Activated naive CD8-positive, alpha-beta T cell treated with anti-CD3 and anti-CD28 coated beads for 36 hours (primary cell): ENCODE results near the gene SYNE1. TPM values are rescaled to one million over a fixed set of nuclear protein-coding genes. Genes with fewer than 3 reads are reported as not detected.

Experiments used
- DNase-seq: peaks from one replicate; pipeline ENCODE4 v3.0.0; 2021
- H3K27ac Mint-ChIP-seq: one replicate; pipeline ENCODE4 v1.8.0; 2022; ENCODE audit warnings: mild to moderate bottlenecking, moderate library complexity, mixed read lengths
- H3K27me3 Mint-ChIP-seq: one replicate; pipeline ENCODE4 v1.8.0; 2022; ENCODE audit warnings: mild to moderate bottlenecking, mixed read lengths
- H3K36me3 Mint-ChIP-seq: one replicate; pipeline ENCODE4 v1.8.0; 2021; ENCODE audit warnings: mild to moderate bottlenecking, mixed read lengths
- H3K4me1 Mint-ChIP-seq: one replicate; pipeline ENCODE4 v1.8.0; 2021; ENCODE audit warnings: mixed read lengths
- H3K4me3 Mint-ChIP-seq: one replicate; pipeline ENCODE4 v1.8.0; 2022; ENCODE audit warnings: mild to moderate bottlenecking, moderate library complexity, mixed read lengths
- H3K9me3 Mint-ChIP-seq: one replicate; pipeline ENCODE4 v1.8.0; 2022; ENCODE audit warnings: mixed read lengths
- total RNA-seq, 2 experiments: library from RNA; stranded (reverse); gene quantifications; one replicate each; pipeline ENCODE4 v1.2.3, GENCODE V29; 2021

SYNE1 gene
- total RNA-seq, 2 experiments from 2014 or later: 21.9 to 26.7 TPM

DNA sequence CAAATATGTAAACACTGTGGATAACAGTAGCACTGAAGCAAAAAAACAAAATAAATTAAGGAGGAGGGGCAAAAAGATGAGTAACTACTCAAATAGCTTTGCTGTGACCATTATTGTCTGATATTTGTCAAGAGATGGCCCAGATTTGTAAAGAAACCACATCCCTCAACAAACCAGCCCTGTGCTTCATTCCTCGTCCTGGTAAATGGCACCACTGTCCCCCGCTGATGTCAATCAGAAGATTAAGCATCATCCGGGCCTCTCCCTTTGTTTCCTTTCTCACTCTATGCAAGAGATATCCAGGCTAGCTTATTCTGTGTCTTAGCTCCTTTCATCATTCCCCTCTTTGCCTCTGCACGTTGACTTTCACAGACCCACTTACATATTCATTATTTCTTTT is 259.0 kb downstream of the SYNE1 start:
- Mint-ChIP-seq H3K27ac (no peak overlapping the region), H3K4me1 (no peaks in the 10 kb centered on the region), H3K36me3 (no peaks in the 10 kb centered on the region), H3K27me3 (peaks cover 7% of the 10 kb centered on the region), H3K4me3 (no peak overlapping the region), H3K9me3 (no peaks in the 10 kb centered on the region)
- no peak for DNase-seq

DNA sequence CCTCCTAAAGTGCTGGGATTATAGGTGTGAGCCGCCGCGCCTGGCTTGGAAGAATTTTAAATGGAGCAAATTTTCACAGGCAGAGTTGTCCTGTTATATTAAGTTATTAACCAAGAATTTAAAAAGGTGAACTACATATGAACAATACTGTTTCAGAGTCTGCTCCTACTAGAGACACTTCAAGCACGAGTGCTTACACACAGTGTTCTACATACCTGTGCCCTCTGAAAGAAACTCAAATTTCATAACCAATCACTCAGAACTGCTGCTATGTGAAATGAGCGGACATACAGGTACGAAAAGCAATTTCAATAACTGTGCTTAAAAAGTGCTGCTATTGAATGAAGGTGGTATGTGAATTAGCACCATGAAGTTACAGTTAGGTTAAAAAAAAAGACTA is 262.0 kb downstream of the SYNE1 start:
- no peaks in the 10 kb centered on the region for H3K4me1 Mint-ChIP-seq
- H3K36me3 Mint-ChIP-seq: no peaks in the 10 kb centered on the region
- no peak overlapping the region for H3K4me3 Mint-ChIP-seq
- no peaks in the 10 kb centered on the region for H3K9me3 Mint-ChIP-seq
- H3K27me3 Mint-ChIP-seq: peaks cover 4% of the 10 kb centered on the region
- DNase-seq: no peak
- no peak overlapping the region for H3K27ac Mint-ChIP-seq

DNA sequence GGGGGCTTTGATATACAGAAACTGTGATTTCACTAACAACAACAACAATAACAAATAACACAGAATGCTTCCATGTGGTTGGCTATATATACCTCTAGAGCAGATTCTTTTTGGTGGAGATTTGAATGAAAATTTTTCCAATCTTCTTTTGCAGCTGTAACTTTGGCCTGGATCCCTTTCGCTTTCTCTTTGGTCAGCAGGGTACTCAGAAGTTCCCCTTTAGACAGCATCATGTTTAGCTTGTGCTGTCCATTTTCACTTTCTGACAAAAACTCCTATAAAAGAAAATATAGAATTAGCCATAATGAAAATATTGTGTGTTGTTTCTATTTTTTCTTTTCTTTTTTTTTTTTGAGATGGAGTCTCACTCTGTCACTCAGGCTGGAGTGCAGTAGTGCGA is 264.2 kb downstream of the SYNE1 start:
- Mint-ChIP-seq H3K27ac (no peak overlapping the region), H3K36me3 (no peaks in the 10 kb centered on the region), H3K4me3 (no peak overlapping the region), H3K27me3 (peaks cover 17% of the 10 kb centered on the region), H3K9me3 (no peaks in the 10 kb centered on the region), H3K4me1 (no peaks in the 10 kb centered on the region)
- no peak for DNase-seq

DNA sequence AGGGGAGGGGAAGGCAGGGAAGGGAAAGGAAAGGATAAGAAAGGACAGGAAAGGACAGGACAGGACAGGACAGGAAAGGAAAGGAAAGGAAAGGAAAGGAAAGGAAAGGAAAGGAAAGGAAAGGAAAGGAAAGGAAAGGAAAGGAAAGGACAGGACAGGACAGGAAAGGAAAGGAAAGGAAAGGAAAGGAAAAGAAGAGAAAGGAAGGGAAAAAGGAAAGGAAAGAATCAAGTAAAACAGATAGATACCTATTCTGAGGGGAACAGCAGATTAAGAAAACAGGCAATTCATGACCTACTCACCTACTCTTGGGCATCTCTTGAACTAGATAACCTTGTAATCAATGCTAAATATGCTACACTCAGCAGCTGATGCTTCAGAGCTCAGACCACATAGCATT is 265.4 kb downstream of the SYNE1 start:
- no peaks in the 10 kb centered on the region for H3K9me3 Mint-ChIP-seq
- H3K4me1 Mint-ChIP-seq: no peaks in the 10 kb centered on the region
- no peaks in the 10 kb centered on the region for H3K36me3 Mint-ChIP-seq
- H3K27me3 Mint-ChIP-seq: peaks cover 17% of the 10 kb centered on the region
- DNase-seq: no peak
- no peak overlapping the region for H3K27ac Mint-ChIP-seq
- no peak overlapping the region for H3K4me3 Mint-ChIP-seq

DNA sequence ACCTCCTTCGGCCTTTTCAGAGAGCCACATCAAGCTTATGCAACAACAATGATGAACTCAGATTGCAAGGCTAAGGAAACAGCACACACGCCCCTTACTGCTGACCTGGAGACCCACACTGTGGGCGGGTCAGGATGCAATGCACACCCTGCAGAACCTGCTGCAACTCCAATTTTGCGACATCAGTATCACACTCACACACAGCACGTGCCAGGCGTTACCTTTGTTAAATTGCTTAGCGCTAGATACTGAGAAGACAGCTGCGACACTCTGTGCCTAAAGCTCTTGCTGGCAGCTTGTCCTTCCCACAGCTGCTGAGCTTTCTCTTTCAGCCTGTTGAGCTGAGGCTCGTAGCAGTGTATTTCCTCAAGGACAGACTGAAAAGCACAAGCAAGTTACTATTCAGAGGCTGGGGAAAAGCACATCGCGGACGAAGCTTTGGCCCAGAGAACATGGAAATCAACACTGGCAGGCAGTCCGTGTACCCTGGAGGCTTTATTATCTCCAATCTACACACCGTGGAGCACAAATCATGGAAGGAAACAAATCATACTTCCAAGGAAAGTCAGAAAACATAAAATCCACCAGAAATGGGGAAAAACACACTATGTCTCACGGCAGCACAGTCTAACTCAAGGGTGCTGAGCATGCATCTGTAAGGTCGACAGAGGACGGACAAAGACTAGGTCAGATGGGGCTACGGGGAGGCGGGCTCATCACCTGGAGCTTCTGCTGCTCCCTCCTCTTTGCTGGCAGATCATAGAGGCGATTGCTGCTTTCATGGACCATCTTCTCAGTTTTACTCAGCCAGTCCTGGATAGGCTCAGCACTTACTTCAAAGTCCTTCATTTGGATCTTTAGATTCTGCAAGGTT is 268.2 kb downstream of the SYNE1 start:
- Mint-ChIP-seq H3K27me3 (peaks cover 17% of the 10 kb centered on the region), H3K9me3 (no peaks in the 10 kb centered on the region), H3K27ac (no peak overlapping the region), H3K4me1 (no peaks in the 10 kb centered on the region), H3K4me3 (no peak overlapping the region), H3K36me3 (no peaks in the 10 kb centered on the region)
- no peak for DNase-seq

DNA sequence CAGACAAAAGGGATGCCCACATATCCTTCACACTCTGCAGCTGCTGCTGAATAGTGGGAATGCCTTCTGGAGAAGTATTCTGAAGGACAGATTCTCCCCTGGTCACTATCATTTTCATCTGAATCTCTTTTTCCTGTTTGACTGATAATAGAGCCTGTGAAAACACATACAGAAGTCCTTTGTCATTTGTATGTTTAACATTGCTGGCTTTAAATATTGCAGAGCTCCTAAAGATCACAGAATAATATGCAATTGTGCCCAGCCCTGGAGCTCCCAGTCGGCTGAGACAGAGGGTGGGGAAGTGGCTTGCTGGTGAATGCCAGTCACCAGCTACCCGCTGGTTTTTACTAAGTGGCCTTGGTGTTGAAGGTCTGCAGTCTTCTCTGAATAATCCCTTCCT is 272.3 kb downstream of the SYNE1 start:
- Mint-ChIP-seq H3K27ac (no peak overlapping the region), H3K9me3 (no peaks in the 10 kb centered on the region), H3K4me3 (no peak overlapping the region), H3K4me1 (no peaks in the 10 kb centered on the region), H3K27me3 (peaks cover 10% of the 10 kb centered on the region), H3K36me3 (no peaks in the 10 kb centered on the region)
- no peak for DNase-seq

DNA sequence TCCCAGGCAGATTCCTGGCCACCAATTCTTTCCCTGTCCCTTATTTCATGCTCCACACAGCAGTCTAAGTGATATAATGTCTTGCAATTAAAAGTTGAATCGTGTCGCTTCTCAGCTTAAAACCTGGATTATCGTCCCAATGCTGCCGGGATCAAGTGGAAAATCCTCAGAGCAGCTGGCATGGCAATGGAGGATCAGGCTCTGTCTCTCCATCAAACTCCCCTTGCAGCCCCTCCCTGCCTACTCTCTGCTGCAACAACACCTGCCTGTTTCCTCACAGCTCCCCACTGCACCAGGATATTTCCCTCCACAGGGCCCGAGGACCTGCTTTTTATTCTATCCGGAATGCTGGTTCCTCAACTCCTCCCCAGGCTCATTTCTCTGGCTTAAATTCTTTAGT is 277.1 kb downstream of the SYNE1 start:
- Mint-ChIP-seq H3K27me3 (no peaks in the 10 kb centered on the region), H3K4me3 (no peak overlapping the region), H3K36me3 (no peaks in the 10 kb centered on the region), H3K4me1 (peaks cover 2% of the 10 kb centered on the region), H3K27ac (no peak overlapping the region), H3K9me3 (no peaks in the 10 kb centered on the region)
- DNase-seq: no peak

DNA sequence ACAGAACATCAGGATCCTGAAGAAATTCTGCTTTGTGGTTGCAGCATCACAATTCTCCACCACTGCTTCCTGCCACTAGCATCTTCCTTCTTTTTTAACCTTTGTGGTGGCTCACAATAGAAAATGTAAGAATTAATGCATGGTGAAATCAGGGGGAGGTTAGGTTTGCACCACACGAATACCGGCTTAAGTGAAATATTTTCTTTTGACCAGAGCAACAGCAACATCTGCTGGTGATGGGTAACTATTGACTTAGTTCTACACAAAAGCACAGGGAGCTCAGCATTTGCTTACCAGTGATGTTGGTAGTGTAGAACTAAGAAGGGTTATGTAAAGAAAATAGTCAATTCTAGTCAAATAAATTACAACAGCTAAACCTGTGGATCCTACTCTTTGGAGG is 280.5 kb downstream of the SYNE1 start:
- H3K27me3 Mint-ChIP-seq: no peaks in the 10 kb centered on the region
- no peak overlapping the region for H3K27ac Mint-ChIP-seq
- DNase-seq: no peak
- H3K4me3 Mint-ChIP-seq: no peak overlapping the region
- H3K4me1 Mint-ChIP-seq: peaks cover 2% of the 10 kb centered on the region
- no peaks in the 10 kb centered on the region for H3K9me3 Mint-ChIP-seq
- H3K36me3 Mint-ChIP-seq: no peaks in the 10 kb centered on the region

DNA sequence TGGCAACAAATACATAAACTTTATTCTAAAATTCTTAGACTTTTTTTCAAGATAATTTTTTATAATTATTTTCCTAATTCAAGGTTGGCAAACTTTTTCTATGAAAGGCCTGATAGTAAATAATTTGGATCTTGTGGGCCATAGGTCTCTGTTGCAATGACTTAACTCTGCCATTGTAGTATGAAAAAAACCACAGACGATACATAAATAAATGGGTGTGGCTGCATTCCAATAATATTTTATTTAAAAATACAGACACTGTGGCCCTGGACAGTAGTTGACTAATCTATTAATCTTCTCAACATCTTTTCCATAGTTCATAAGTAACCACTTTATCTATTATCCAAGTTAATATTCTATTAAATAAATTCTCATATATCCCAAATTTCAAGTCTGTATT is 281.1 kb downstream of the SYNE1 start:
- Mint-ChIP-seq H3K4me3 (no peak overlapping the region), H3K27ac (no peak overlapping the region), H3K36me3 (no peaks in the 10 kb centered on the region), H3K4me1 (peaks cover 2% of the 10 kb centered on the region), H3K9me3 (no peaks in the 10 kb centered on the region), H3K27me3 (no peaks in the 10 kb centered on the region)
- no peak for DNase-seq

DNA sequence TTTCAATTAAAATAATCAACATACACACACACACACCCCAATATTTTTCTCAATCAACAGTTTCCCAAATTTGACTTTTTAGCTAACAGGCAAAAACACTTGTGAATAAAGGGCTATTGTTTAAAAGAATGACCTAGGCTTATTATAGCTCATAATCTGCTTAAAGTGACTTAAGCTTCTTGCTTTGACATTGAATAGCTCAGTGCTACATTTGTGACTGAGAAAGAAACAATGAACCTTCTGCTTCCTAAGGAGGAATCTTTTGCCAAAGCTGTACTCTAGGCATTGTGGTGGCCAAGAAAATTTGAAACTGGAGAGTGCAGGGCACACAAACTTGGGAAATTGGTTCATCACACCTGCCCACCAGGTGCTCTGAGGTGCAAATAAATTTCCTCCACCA is 282.0 kb downstream of the SYNE1 start:
- Mint-ChIP-seq H3K36me3 (no peaks in the 10 kb centered on the region), H3K4me3 (no peak overlapping the region), H3K27ac (no peak overlapping the region), H3K9me3 (no peaks in the 10 kb centered on the region), H3K4me1 (peaks cover 2% of the 10 kb centered on the region), H3K27me3 (no peaks in the 10 kb centered on the region)
- no peak for DNase-seq

DNA sequence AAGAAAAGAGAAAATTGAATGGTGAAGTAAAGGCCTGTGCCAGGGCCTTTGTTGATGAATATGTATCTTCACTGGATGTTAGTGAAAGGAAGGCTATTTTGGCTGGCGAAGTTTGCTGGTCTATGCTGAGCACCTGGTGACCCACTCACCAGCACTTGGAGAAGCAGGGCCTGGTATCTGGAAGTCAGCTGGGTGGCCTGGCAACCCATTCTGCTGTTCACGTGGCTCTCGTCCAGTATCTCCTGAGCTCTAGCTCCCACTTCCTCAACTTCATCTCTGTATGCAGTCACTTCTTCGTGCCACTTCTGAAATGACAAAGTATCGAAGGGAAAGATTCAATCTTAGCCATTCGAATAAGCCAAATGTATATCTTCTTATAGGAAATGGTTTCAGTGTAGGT is 283.7 kb downstream of the SYNE1 start:
- no peak overlapping the region for H3K27ac Mint-ChIP-seq
- peaks cover 2% of the 10 kb centered on the region for H3K4me1 Mint-ChIP-seq
- H3K4me3 Mint-ChIP-seq: no peak overlapping the region
- H3K27me3 Mint-ChIP-seq: no peaks in the 10 kb centered on the region
- no peaks in the 10 kb centered on the region for H3K36me3 Mint-ChIP-seq
- no peak for DNase-seq
- H3K9me3 Mint-ChIP-seq: no peaks in the 10 kb centered on the region

DNA sequence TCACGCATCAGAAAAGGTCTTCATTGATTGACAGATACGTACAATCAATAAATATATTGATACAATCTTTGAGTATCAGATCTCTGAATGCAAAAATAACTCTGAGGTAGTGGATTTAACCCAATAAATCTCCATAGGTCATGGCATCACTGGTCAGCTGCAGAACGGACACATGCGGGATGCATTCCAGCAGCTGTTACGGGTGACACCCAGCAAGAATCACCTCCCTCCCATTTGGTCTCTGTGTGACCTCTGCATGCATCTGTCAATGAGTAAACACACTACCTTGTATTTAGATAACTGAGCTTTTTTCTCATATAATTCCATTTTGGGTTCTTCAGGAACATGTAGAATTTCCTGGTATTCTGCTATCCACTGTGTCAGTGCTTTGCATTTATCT is 285.4 kb downstream of the SYNE1 start:
- H3K27me3 Mint-ChIP-seq: no peaks in the 10 kb centered on the region
- no peak overlapping the region for H3K4me3 Mint-ChIP-seq
- H3K27ac Mint-ChIP-seq: no peak overlapping the region
- no peaks in the 10 kb centered on the region for H3K9me3 Mint-ChIP-seq
- peaks cover 2% of the 10 kb centered on the region for H3K4me1 Mint-ChIP-seq
- DNase-seq: no peak
- no peaks in the 10 kb centered on the region for H3K36me3 Mint-ChIP-seq

DNA sequence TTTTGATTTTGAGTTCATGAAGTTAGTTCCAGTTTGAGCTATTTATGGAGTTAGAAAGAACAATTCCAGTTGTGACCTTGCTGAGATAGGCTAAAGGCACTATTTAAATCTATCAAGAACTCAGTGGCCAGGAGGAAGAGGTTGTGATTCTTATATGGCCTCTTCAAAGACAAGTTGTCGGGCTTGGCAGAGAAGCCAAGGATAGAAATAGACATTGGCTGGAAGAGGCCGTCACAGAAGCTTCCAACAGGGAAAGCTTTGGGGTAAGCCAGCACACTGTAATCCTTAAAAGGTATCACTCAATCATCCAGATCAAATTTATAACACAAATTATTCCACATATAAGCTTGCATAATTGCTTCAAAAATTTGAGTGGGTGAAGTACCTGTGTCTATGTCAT is 286.1 kb downstream of the SYNE1 start:
- Mint-ChIP-seq H3K36me3 (no peaks in the 10 kb centered on the region), H3K4me3 (no peak overlapping the region), H3K27me3 (no peaks in the 10 kb centered on the region), H3K9me3 (no peaks in the 10 kb centered on the region), H3K4me1 (no peaks in the 10 kb centered on the region), H3K27ac (no peak overlapping the region)
- DNase-seq: no peak

DNA sequence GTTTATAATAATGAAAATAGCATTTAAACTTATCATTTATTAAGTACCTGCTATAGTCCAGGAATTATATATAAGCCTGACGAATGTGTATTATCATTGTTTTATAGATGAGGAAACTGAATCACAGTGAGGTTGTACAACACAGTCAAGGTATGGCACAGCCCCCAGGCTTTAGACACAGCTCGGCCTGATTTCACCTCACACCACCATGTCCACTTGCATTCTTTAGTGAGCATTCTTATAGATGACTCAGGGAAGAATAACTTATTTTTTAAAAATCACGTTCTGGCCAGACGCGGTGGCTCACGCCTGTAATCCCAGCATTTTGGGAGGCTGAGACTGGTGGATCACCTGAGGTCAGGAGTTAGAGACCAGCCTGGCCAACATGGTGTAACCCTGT is 289.0 kb downstream of the SYNE1 start:
- Mint-ChIP-seq H3K36me3 (no peaks in the 10 kb centered on the region), H3K9me3 (no peaks in the 10 kb centered on the region), H3K4me1 (no peaks in the 10 kb centered on the region), H3K27me3 (peaks cover 3% of the 10 kb centered on the region), H3K4me3 (no peak overlapping the region), H3K27ac (no peak overlapping the region)
- DNase-seq: no peak

DNA sequence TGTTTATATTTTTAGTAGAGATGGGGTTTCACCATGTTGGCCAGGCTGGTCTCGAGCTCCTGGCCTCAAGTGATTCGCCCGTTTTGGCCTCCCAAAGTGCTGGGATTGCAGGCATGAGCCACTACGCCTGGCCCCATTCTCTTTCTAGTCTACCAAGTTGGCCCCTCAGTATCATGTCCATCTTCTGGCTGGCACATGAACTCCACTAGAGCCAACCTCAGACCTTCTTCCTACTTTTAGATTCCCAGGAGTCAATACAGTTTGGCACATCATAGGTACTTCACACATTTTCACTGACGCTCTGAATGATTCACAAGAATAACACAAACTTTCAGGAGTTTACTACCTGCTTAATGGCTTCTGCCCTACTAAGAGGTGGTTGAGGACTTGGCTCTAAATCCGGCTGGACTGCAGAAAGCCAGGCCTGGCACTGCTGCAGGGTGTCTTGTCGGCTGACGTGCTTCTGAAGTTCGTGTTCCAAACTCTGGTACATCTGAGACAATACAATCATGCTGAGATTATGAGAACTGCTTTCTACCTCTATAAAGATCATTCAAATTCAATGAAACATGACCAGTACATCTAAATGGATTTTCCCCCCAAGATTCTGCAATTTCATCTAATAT is 293.3 kb downstream of the SYNE1 start:
- H3K36me3 Mint-ChIP-seq: no peaks in the 10 kb centered on the region
- no peak for DNase-seq
- peaks cover 3% of the 10 kb centered on the region for H3K27me3 Mint-ChIP-seq
- no peak overlapping the region for H3K4me3 Mint-ChIP-seq
- H3K27ac Mint-ChIP-seq: no peak overlapping the region
- H3K4me1 Mint-ChIP-seq: no peaks in the 10 kb centered on the region
- no peaks in the 10 kb centered on the region for H3K9me3 Mint-ChIP-seq

DNA sequence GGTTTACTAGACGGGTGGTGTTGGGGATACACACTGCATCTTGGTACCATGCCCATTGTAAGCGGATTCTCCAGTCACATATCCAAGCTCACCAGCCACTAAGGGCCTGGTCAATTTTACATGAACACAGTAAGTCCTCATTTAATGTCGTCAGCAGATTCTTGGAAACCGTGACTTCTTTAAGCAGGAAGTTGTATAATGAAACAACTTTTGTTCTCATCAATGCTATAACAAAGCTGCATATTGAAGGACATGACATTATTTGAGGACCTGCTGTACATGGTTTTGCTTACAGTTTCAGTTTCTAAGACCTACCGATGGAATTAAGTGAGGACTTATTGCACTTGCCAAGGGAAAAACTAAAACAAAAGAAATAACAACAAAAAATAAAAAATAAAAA is 295.6 kb downstream of the SYNE1 start:
- H3K9me3 Mint-ChIP-seq: no peaks in the 10 kb centered on the region
- H3K27ac Mint-ChIP-seq: no peak overlapping the region
- peaks cover 2% of the 10 kb centered on the region for H3K4me1 Mint-ChIP-seq
- no peak overlapping the region for H3K4me3 Mint-ChIP-seq
- no peak for DNase-seq
- peaks cover 3% of the 10 kb centered on the region for H3K27me3 Mint-ChIP-seq
- H3K36me3 Mint-ChIP-seq: no peaks in the 10 kb centered on the region
